SHP77 treated with DMSO at 0.1 percent for 48 hours (cell line): Measurements from ENCODE around the gene MAP4K2.
A peak's percentile ranks its signal among the peaks of the same experiment; 100 is the strongest.

ENCODE experiments used
- DNase-seq: peaks from one replicate; lab custom pipeline; 2025; lab: John Stamatoyannopoulos, UW

MAP4K2 gene

GRCh38 chr11:64813826-64814225 lies 10.8 kb upstream of the MAP4K2 start:
- no peak for DNase-seq

DNA sequence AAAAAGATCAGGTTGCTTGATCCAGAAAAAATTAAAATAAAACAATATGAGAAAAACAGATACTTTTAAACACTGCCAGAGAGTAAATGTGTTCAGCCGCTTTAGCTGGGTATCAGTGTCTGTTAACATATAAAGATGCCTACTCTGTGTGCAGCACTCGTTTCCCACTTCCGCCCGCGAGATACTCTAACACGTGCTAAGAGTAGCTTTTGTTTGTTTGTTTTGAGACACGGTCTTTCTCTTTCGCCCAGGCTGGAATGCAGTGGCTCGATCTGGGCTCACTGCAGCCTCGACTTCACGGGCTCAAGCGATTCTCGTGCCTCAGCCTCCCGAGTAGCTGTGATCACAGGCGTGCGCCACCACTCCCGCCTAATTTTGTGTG lies 7.9 kb upstream of the MAP4K2 start:
- DNase-seq: peak; percentile 62

DNA sequence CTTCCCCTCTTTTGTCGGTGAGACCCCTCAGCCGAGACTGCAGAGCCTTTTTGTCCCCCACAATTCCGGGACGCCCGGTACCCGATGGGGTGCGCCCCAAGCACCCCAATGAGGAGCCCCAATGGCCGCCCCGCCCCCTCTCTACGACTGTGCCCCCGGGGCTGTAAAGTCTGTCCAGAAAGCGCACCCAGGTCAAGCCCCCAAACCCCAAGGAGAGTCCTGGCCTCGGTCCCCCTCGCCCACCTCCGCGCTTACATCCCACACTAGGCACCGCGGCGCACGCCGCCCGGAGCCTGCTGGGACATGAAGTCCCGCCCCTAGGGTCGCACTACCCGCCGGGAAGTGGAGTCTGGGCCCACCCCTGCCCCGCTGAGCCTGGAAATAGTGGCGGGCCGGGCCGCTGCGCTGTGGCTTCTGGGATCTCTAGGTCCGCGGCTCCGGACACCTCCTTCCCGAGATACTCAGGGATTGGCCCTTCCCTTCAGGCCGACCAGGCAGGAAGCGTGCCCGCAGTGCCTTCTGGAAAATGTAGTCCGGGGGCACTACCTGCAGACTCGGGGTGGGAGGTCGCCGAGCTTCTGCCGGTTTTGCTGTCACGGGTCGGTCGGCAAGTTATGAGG lies 7.4 kb upstream of the MAP4K2 start, which contains the start of gene MEN1:
MEN1 (minus strand) TSS at position 281 of the 620 bp plus-strand sequence. CDS start 442 bp downstream, outside the sequence.
- DNase-seq: peak; percentile 93

- DNase-seq: no peak
These were observed 6.8 kb upstream of the MAP4K2 start for GRCh38 chr11:64809781-64810241.

DNA sequence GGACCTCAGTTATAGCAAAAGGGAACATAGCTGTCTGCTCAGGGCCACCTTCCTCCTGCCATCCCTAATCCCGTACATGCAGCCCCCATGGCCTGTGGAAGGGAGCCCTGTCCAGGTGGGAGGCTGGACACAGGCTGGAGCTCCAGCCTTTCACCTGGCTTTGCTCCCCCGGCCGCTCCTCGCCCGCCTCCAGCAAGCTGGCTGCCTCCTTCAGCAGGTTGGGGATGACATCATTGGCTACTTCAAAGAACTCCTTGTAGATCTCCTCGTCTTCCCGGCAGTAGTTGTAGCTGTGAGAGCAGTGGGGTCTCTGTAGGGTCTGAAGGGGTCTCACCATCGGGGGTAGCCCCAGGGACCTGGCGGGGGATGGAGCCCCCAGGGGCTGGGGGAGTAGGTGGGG lies 2.5 kb upstream of the MAP4K2 start:
- DNase-seq: no peak

DNA sequence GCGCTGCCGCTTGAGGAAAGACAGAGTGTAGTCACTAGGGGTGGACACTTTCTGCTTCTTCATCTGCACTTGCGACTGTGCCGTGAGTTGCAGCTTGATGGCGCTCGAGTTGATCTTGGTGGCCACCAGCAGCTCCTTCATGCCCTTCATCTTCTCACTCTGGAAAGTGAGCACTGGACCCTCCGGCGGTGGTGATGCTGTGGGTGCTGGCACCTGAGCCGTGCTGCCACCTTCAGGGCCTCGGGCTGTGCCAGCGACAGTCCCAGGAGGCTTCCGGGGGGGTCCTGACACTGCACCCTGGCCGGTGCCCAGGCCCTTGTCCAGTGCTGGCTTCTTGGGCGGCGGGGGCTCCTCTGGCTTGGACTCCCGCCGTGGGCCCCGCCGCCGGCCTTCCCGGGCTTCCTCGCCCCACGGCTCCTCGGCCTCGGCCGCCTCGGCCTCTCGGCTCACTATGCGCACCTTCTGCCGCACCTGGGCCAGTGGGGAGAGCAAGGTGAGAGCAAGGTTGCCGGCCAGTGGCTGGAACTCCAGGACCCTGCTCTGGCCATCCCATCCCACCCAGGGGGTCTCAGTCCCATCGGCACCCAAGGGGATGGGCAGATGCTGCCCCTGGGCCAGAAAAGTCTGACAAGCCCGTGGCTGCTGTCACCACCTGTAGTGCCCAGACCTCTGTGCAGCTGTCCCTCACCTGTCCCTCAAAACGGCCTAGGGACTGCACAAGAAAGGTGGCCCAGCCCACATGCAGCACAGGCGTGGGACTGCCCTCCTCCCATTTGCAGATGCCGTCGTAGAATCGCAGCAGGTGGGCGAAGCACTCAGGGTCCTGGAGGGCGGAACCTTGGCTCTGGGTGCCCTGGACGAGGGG lies 1.6 kb upstream of the MAP4K2 start:
- no peak for DNase-seq

DNA sequence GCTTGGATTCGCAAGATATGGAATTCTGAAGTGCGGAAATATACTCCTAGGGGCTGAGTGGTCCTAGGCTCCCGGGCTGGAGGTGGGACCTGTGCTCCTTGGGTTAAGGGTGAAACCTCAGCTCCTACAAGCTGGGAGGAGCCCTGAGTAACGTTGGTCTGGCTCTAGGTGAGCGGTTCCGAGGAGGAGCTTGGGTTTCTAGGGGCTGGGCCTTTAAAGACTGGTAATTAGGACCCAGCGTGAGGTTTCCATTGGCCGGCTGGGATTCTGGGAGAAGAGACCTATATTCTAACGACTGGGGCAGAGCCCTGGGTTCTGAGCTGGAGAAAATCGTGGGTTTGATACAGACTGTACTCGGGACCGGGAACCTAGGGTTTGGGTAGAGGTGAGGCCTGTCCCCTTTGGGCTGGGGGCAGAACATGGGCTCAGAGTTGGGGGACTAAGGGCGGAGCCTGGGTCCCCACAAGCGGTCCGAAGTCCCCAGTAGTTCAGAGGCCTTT lies 882 bp upstream of the MAP4K2 start:
- no peak for DNase-seq

- DNase-seq: no peak
These were observed 450 bp downstream of the MAP4K2 start for GRCh38 chr11:64802370-64803157.

DNA sequence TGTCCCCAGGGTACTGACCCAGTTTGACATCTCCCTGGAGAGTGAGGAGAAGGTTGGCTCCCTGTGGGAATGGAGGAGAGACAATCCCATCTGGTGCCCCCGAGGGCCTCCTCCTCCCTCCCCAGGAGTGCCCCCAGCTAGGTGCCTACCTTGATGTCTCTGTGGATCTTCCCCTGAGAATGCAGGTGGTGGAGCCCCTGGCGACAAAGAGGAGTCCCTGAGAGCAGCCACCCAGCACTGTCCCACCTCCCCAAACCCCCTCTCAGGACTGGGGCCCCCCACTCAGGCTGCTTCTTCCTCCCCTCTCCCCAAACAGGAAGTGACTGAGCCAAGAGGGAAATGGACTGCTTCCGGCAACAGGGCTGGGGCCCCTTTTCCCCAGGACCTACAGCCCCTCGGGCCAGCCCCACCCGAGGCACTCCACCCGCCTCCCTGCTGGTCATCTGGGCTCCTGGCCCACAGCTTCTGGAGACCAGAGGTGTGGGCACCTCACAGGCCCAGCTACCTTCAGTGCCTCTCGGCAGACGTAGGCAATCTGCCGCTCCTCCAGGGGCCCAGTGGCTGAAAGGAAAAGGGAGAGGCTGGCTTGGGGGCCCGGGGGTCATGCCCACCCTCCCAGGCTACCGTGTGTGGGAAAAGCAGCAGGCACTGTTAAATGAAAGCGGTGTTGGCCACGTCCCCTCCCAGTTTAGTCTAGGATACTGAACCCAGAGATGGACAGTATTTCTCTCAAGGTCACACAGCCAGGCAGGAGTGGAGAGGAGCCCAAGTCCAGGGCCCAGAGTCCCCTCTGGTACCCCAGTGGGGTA lies 1.2 kb downstream of the MAP4K2 start:
- DNase-seq: no peak

DNA sequence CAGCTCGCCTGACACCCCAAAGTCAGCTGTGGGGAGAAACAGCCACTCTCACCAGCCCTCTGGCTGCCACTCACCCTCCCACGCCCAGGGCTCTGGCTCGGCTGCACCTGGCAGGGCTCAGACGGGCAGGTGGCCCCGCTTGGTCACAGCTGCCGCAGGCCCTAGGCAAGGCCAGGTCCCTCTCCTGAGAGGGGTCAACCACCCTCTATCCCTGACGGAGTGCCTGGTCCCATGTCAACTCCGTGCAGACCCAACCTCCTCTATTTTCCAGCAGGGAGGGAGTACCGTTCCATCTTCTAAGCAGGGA lies 1.9 kb downstream of the MAP4K2 start:
- DNase-seq: no peak

DNA sequence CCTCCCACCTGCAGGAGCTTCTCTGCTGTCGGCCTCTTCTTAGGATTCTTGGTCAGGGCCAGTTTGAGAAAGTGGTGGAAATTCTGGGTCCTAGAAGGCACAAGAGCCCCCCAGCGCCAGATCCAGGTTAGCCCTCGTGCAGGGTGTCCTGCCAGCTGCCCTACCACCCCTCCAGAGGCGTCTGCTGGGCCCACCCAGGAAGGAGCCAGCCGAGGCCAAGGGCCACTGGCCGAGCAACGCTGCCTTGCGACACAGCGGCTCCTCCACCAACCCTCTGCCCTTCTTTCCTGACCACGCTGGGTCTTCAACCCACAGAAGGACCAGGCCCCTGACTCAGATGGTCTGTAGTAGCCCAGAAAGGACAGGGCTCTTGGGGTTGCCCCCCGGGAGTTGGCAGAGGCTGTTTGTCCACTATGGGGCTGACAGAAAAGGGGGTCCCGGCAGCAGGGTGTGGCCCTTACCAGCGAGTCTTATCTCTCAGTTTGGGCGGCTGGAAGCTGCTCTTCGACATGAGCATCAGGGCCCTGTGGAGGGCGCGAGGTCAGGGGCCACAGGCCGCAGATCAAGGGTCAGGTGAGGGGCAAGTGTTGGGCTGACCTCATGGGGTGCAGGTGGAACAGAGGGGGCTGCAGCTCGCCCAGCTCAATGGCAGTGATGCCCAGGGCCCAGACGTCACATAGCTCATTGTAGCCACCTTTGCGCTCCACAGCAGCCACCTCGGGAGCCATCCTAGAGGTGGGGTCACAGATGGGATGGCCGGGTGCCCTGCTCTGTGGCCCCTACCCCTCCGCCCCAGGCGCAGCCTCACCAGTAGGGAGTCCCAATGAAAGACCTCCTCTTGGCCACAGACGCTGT lies 2.5 kb downstream of the MAP4K2 start:
- no peak for DNase-seq

DNA sequence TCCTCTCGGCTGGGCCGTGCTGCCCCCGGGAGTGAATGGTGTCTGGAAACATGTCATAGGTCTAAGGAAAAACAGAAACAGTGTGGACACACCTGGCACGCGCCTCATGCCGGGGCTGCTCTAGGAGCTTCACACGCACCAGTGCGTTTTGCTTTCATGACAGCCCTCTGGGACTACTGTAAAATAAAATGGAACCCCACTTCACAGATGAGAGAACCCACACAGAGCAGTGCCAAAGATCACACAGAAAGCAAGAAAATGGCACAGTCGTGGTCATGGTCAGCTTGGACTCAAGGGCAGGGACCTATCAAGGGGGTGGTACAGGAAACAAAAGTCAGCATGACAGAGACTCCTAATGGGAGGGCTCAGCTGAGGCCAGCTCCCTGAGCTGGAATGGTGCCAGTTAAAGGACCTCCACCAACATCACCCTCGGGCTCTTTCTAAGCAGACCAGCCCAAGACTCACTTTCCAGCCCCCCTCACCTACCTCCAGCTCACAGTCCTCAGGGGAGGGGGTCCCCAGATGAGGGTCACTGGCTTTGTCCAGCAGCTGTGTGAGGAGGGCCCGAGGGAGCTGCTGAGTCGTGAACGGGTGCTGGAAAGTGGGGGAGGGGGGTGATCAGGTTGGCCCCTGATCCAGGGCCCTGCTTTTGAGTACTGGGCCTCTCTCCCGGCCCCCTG lies 3.3 kb downstream of the MAP4K2 start:
- no peak for DNase-seq

DNA sequence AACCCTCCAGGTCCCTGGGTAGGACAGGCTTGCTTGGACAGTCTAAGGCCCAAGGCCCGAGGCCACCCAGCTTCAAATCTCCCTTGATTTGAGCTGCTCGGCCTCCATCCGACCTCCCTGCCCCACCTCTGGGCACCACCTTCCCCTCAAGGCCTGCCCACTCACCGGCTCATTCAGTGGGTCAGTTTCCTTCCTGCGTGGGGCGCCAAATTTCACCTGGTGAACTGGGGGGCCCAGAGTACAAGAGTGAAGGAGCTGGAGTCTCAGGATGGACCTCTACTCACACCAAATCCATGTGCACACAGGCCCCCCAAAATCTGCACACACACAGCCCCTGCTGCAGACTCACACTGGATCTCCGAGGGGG lies 3.8 kb downstream of the MAP4K2 start:
- DNase-seq: no peak

DNA sequence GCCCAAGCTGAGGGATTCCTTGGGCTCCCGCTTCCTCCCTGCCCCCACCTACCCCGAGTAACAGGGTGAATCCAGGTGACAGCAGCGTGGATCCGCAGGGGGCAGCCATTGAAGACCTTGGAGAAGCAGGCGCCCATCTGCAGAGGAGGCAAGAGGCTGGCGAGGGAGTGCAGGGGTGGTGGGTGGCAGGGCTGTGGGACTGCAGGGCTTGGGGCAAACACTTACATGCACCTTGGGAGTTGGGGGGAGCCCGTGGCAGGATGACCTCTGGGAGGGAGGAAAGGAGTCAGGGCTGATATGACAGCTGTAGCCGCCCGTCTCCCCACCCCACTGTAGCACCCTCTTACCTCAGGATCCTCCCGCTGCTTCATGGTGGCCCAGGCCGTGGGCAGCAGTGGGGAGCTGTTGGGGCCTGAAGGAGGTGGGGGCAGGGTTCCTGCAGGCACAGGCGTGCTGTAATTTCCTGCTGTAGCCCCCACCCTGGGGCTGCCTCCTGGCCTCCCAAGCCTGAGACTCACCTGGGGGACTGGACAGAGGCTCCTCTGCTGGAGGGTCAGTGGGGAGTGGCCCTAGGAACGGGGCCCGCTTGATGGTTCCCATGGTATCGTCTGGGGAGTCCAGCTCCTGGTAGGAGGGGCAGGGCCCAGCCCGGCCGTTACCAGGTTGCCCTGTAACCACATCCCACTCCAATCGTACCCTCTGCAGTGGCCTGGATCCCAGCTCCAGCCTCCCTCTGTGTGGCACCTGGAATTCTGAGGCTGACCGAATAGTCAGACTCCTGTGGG lies 6.1 kb downstream of the MAP4K2 start:
- no peak for DNase-seq

- no peak for DNase-seq
These were observed 6.8 kb downstream of the MAP4K2 start for GRCh38 chr11:64796047-64796756.

DNA sequence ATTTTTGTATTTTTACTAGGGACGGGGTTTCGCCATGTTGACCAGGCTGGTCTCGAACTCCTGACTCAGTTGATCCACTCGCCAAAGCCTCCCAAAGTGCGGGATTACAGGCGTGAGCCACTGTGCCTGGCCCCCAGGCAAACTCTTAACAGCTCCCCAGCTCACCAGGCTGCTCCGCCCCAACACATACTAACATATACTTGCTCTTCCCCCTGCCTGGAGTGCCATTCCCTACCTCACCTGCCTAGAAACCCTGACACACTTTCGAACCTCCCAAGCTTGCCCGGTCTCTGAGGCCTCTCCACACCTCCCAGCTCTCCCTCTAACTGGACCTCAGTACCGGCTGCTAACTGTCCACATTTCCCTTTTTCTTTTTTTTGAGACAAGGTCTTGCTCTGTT lies 8.5 kb downstream of the MAP4K2 start:
- no peak for DNase-seq

- no peak for DNase-seq
These were observed 9.5 kb downstream of the MAP4K2 start for GRCh38 chr11:64793271-64794160.

DNA sequence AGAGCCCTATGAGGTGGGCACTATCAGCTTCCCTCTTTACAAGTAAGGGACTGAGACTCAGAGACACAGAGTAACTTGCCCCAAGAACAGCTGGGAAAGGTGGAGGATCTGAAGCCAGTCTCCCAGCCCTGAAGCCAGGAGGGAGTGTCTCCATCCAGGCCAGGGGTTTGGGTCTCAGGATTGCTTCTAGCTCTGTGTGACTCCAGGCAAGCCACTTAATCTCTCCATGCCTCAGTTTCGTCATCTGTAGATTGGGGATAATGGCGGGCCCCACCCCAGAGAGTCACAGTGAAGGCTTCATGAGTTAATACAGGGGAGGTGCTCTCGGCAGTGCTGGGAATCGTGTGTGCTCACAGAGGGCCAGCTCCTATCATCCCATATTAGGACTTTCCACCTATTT lies 10.5 kb downstream of the MAP4K2 start:
- DNase-seq: no peak
